ENCODE results near the gene CHST14. TPM values are rescaled to one million over a fixed set of nuclear protein-coding genes. Genes with fewer than 3 reads are reported as not detected.

The CHST14 gene
- total RNA-seq, 1 donor from 2014 or later = 36.5 TPM

- peak; percentile 54 for DNase-seq (ENCODE audit: low spot score)
- H3K4me1 Mint-ChIP-seq (ENCODE audit: unreplicated experiment) = peaks cover 8% of the 10 kb centered on the region
- H3K4me3 Mint-ChIP-seq (ENCODE audit: unreplicated experiment) = peak overlapping the region; percentile 85
- no peak for TF ChIP-seq CTCF (IDR thresholded peaks at IDR 0.05; ENCODE audit: unreplicated experiment)
- H3K27ac Mint-ChIP-seq (ENCODE audit: unreplicated experiment) = peak overlapping the region; percentile 32
- H3K9me3 Mint-ChIP-seq (ENCODE audit: unreplicated experiment) = no peaks in the 10 kb centered on the region
- H3K27me3 Mint-ChIP-seq (ENCODE audit: unreplicated experiment) = peaks cover 16% of the 10 kb centered on the region
- H3K36me3 Mint-ChIP-seq (ENCODE audit: low read depth, unreplicated experiment) = peaks cover 4% of the 10 kb centered on the region
Observed at GRCh38 chr15:40511472-40512133, 40.8 kb downstream of the CHST14 start.

DNA sequence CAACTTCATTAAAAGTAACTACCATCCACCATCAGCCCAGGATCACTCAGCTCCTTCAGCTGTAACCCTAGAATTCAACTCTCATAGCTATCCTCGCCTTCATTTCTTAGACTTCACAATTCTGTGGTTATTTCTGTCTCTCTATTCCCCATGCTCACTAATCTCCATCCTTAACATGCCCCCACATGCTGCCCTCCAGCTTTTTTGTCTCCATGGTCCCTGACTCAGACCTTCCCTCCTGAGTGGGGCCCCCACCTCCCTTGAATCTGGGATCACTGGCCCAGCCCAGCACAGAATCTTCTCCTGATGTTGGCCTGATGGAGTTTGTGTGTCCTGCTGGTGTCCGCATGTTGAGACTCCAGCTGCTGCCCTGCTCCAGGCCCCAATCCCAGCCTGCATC, 41.7 kb downstream of the CHST14 start:
- Mint-ChIP-seq H3K27ac (ENCODE audit: unreplicated experiment) (no peak overlapping the region), H3K36me3 (ENCODE audit: low read depth, unreplicated experiment) (peaks cover 4% of the 10 kb centered on the region)

DNA sequence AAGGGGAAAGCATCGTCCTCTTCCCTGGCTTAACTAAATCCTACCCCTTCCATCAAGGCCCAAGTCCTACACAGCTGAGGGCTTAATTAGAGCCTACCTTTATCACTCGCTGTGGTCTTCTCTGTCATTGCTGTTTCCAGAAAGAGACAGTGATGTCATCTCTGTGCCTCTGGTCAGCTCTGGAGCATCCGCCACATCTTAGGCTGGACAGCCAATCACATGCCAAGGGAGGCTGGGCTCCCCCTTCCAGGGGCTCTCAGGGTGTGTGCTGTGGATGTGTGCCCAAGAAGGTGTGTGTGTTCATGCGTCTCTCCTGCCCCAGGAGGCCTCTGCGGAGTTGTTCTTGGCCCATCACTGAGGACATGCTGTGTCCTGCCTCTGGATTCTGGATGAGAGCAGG, 42.8 kb downstream of the CHST14 start:
- H3K27ac Mint-ChIP-seq (ENCODE audit: unreplicated experiment) = no peak overlapping the region
- no peak for DNase-seq (ENCODE audit: low spot score)

More for the DNA sequence above, 41.7 kb downstream of the CHST14 start:
- no peak for TF ChIP-seq CTCF (IDR thresholded peaks at IDR 0.05; ENCODE audit: unreplicated experiment)
- H3K27me3 Mint-ChIP-seq (ENCODE audit: unreplicated experiment) = peaks cover 16% of the 10 kb centered on the region
- DNase-seq (ENCODE audit: low spot score) = no peak
- no peaks in the 10 kb centered on the region for H3K9me3 Mint-ChIP-seq (ENCODE audit: unreplicated experiment)
- peaks cover 8% of the 10 kb centered on the region for H3K4me1 Mint-ChIP-seq (ENCODE audit: unreplicated experiment)
- peak overlapping the region; percentile 73 for H3K4me3 Mint-ChIP-seq (ENCODE audit: unreplicated experiment)

DNA sequence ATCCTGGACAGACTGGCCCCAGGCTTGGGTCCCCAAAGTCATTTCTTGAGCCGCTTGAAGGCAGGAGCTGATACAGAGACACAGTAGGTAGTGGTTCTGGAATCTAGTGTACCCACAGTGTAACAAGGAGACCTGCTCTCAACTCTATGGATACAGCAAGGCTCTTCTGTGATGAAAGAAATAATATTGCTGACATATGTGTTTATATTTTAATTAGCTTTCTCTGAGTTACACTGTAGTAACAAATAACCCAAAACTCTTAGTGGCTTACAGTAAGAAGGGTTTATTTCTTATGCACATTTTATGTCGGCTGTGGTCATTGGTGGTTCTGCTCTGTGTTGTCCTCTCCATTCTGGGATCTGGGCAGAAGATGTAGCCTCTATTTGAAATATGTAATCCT, 45.5 kb downstream of the CHST14 start:
- Mint-ChIP-seq H3K27me3 (ENCODE audit: unreplicated experiment) (peaks cover 12% of the 10 kb centered on the region), H3K9me3 (ENCODE audit: unreplicated experiment) (no peaks in the 10 kb centered on the region), H3K27ac (ENCODE audit: unreplicated experiment) (no peak overlapping the region), H3K36me3 (ENCODE audit: low read depth, unreplicated experiment) (peaks cover 4% of the 10 kb centered on the region), H3K4me3 (ENCODE audit: unreplicated experiment) (no peak overlapping the region), H3K4me1 (ENCODE audit: unreplicated experiment) (peaks cover 9% of the 10 kb centered on the region)
- no peak for DNase-seq (ENCODE audit: low spot score)
- TF ChIP-seq CTCF (IDR thresholded peaks at IDR 0.05; ENCODE audit: unreplicated experiment) = no peak

More for the DNA sequence above, 42.8 kb downstream of the CHST14 start:
- Mint-ChIP-seq H3K4me1 (ENCODE audit: unreplicated experiment) (peaks cover 8% of the 10 kb centered on the region), H3K4me3 (ENCODE audit: unreplicated experiment) (no peak overlapping the region), H3K36me3 (ENCODE audit: low read depth, unreplicated experiment) (peaks cover 4% of the 10 kb centered on the region), H3K27me3 (ENCODE audit: unreplicated experiment) (peaks cover 13% of the 10 kb centered on the region), H3K9me3 (ENCODE audit: unreplicated experiment) (no peaks in the 10 kb centered on the region)
- no peak for TF ChIP-seq CTCF (IDR thresholded peaks at IDR 0.05; ENCODE audit: unreplicated experiment)

Other genes starting within 250 kb of the CHST14 start
- gene PAK6, start 231.9 kb upstream of the CHST14 start, total RNA-seq (ENCODE audit: unreplicated experiment) = 0.31 TPM
- not detected for gene ANKRD63, start 187.9 kb upstream of the CHST14 start, total RNA-seq (ENCODE audit: unreplicated experiment)
- 71.3 TPM for gene PLCB2, start 163.0 kb upstream of the CHST14 start, total RNA-seq (ENCODE audit: unreplicated experiment)
- gene INAFM2, start 147.3 kb upstream of the CHST14 start, total RNA-seq (ENCODE audit: unreplicated experiment) = 17.7 TPM
- 0.92 TPM for gene CCDC9B, start 130.0 kb upstream of the CHST14 start, total RNA-seq (ENCODE audit: unreplicated experiment)
- not detected for gene PHGR1, start 120.0 kb upstream of the CHST14 start, total RNA-seq (ENCODE audit: unreplicated experiment)
- 3.6 TPM for gene DISP2, start 112.8 kb upstream of the CHST14 start, total RNA-seq (ENCODE audit: unreplicated experiment)
- 26.0 TPM for gene KNSTRN, start 88.3 kb upstream of the CHST14 start, total RNA-seq (ENCODE audit: unreplicated experiment)
- 56.2 TPM for gene IVD, start 65.2 kb upstream of the CHST14 start, total RNA-seq (ENCODE audit: unreplicated experiment)
- 20.4 TPM for gene BAHD1, start 30.0 kb upstream of the CHST14 start, total RNA-seq (ENCODE audit: unreplicated experiment)
- gene CCDC32, start 94.1 kb downstream of the CHST14 start, total RNA-seq (ENCODE audit: unreplicated experiment) = 40.4 TPM
- gene RPUSD2, start 98.3 kb downstream of the CHST14 start, total RNA-seq (ENCODE audit: unreplicated experiment) = 11.5 TPM
- 9.5 TPM for gene KNL1, start 123.3 kb downstream of the CHST14 start, total RNA-seq (ENCODE audit: unreplicated experiment)
- 9.6 TPM for gene RAD51, start 224.2 kb downstream of the CHST14 start, total RNA-seq (ENCODE audit: unreplicated experiment)

All from endothelial cell (in vitro differentiated cells).